HG03460 (cell line): ENCODE data around the gene MAFF.
"Not testable (repeated sequence)": the region's sequence is repeated elsewhere in the genome, so short reads cannot be mapped to it uniquely, and the experiment has no call there.

Source experiments
- ATAC-seq: cut with Tn5 transposase; IDR thresholded peaks from one replicate; pipeline ENCODE4 v1.9.1; 2021; ENCODE audit not compliant: unreplicated experiment

MAFF gene

GRCh38 chr22:38221908-38222796 is 20.4 kb downstream of the MAFF start:
- no peak for ATAC-seq

GRCh38 chr22:38222797-38223119 is 21.0 kb downstream of the MAFF start:
- no peak for ATAC-seq

GRCh38 chr22:38223289-38223960 is 21.6 kb downstream of the MAFF start:
- no peak for ATAC-seq

- no peak for ATAC-seq
Measured at GRCh38 chr22:38226853-38227649, 25.3 kb downstream of the MAFF start.

GRCh38 chr22:38228326-38228872 is 26.6 kb downstream of the MAFF start:
- no peak for ATAC-seq

- no peak for ATAC-seq
Measured at GRCh38 chr22:38228873-38229740, 27.3 kb downstream of the MAFF start.

- no peak for ATAC-seq
Measured at GRCh38 chr22:38230108-38230825, 28.5 kb downstream of the MAFF start.

GRCh38 chr22:38230916-38231315 is 29.1 kb downstream of the MAFF start:
- ATAC-seq, result no peak

GRCh38 chr22:38232196-38232595 is 30.4 kb downstream of the MAFF start:
- no peak for ATAC-seq

GRCh38 chr22:38233427-38233826 is 31.6 kb downstream of the MAFF start:
- ATAC-seq, result no peak

- ATAC-seq, result not testable (repeated sequence)
Measured at GRCh38 chr22:38233856-38234255, 32.1 kb downstream of the MAFF start.

- no peak for ATAC-seq
Measured at GRCh38 chr22:38235240-38235850, 33.6 kb downstream of the MAFF start.

GRCh38 chr22:38236786-38237185 is 35.0 kb downstream of the MAFF start:
- no peak for ATAC-seq

GRCh38 chr22:38238519-38239071 is 36.8 kb downstream of the MAFF start:
- ATAC-seq, result no peak

- ATAC-seq, result no peak
Measured at GRCh38 chr22:38239101-38239761, 37.4 kb downstream of the MAFF start.

GRCh38 chr22:38240734-38241252 is 39.0 kb downstream of the MAFF start:
- no peak for ATAC-seq

GRCh38 chr22:38243007-38243765 is 41.4 kb downstream of the MAFF start:
- ATAC-seq, result no peak

GRCh38 chr22:38244106-38244505 is 42.3 kb downstream of the MAFF start:
- no peak for ATAC-seq
